Testis (tissue), 2 donors: ENCODE measurements around the gene PRM2.

Source experiments
- CTCF ChIP-seq, 3 experiments: fragments of 450-650 bp in 2 of 3; fragments of 200-600 bp in 1 of 3; sonication (generic) in 1 of 3; IDR thresholded peaks; one replicate each; pipeline ENCODE4 v1.5.1; 2016 to 2019; ENCODE audit warnings: antibody characterized with exemption in 3 of 3, mild to moderate bottlenecking in 2 of 3, moderate library complexity in 1 of 3
- POLR2A ChIP-seq: fragments of 450-650 bp; IDR thresholded peaks from one replicate; pipeline ENCODE4 v1.6.1; 2017; ENCODE audit warnings: antibody characterized with exemption, mild to moderate bottlenecking, moderate library complexity

- no peak for TF ChIP-seq CTCF (IDR thresholded peaks at IDR 0.05)
- TF ChIP-seq POLR2A: no peak
These were observed 33.8 kb upstream of the PRM2 start for GRCh38 chr16:11309895-11310633.
